ENCODE measurements around the gene LSM14B. TPM values are rescaled to one million over a fixed set of nuclear protein-coding genes. Genes with fewer than 3 reads are reported as not detected.
A peak's percentile ranks its signal among the peaks of the same experiment; 100 is the strongest.

LSM14B gene
- total RNA-seq, 1 experiment from 2014 or later: 68.6 TPM

GRCh38 chr20:62119591-62120364, 2.5 kb upstream of the LSM14B start:
- peaks cover 7% of the 10 kb centered on the region for H3K36me3 ChIP-seq (replicated peaks; ENCODE audit: control insufficient read depth, insufficient read depth, low read length)
- DNase-seq: no peak
- no peaks in the 10 kb centered on the region for H3K27me3 ChIP-seq (ENCODE audit: control insufficient read depth, insufficient read depth, low read length)
- H3K4me3 ChIP-seq (ENCODE audit: insufficient read depth, low read depth, low read length): no peak overlapping the region

GRCh38 chr20:62120365-62120762, 1.9 kb upstream of the LSM14B start:
- H3K4me3 ChIP-seq (ENCODE audit: insufficient read depth, low read depth, low read length): no peak overlapping the region
- H3K27me3 ChIP-seq (ENCODE audit: control insufficient read depth, insufficient read depth, low read length): no peaks in the 10 kb centered on the region
- no peak for DNase-seq
- H3K36me3 ChIP-seq (replicated peaks; ENCODE audit: control insufficient read depth, insufficient read depth, low read length): peaks cover 11% of the 10 kb centered on the region

GRCh38 chr20:62120990-62121775, 1.1 kb upstream of the LSM14B start:
- H3K27me3 ChIP-seq (ENCODE audit: control insufficient read depth, insufficient read depth, low read length): no peaks in the 10 kb centered on the region
- peak overlapping the region; percentile 56 for H3K4me3 ChIP-seq (ENCODE audit: insufficient read depth, low read depth, low read length)
- DNase-seq: no peak
- peaks cover 17% of the 10 kb centered on the region for H3K36me3 ChIP-seq (replicated peaks; ENCODE audit: control insufficient read depth, insufficient read depth, low read length)

- peaks cover 32% of the 10 kb centered on the region for H3K36me3 ChIP-seq (replicated peaks; ENCODE audit: control insufficient read depth, insufficient read depth, low read length)
- no peaks in the 10 kb centered on the region for H3K27me3 ChIP-seq (ENCODE audit: control insufficient read depth, insufficient read depth, low read length)
- DNase-seq: peak; percentile 86
- H3K4me3 ChIP-seq (ENCODE audit: insufficient read depth, low read depth, low read length): peak overlapping the region; percentile 86
These were observed 577 bp downstream of the LSM14B start for GRCh38 chr20:62122654-62123449.

GRCh38 chr20:62123450-62124118, 1.3 kb downstream of the LSM14B start:
- H3K27me3 ChIP-seq (ENCODE audit: control insufficient read depth, insufficient read depth, low read length): no peaks in the 10 kb centered on the region
- peak overlapping the region; percentile 86 for H3K4me3 ChIP-seq (ENCODE audit: insufficient read depth, low read depth, low read length)
- no peak for DNase-seq
- peaks cover 36% of the 10 kb centered on the region for H3K36me3 ChIP-seq (replicated peaks; ENCODE audit: control insufficient read depth, insufficient read depth, low read length)

GRCh38 chr20:62126141-62126540, 3.9 kb downstream of the LSM14B start:
- H3K36me3 ChIP-seq (replicated peaks; ENCODE audit: control insufficient read depth, insufficient read depth, low read length): peaks cover 58% of the 10 kb centered on the region

GRCh38 chr20:62127799-62128198, 5.5 kb downstream of the LSM14B start:
- Histone ChIP-seq H3K27me3 (ENCODE audit: control insufficient read depth, insufficient read depth, low read length) (no peaks in the 10 kb centered on the region), H3K36me3 (replicated peaks; ENCODE audit: control insufficient read depth, insufficient read depth, low read length) (peaks cover 74% of the 10 kb centered on the region)
- no peak for DNase-seq

More at GRCh38 chr20:62126141-62126540, 3.9 kb downstream of the LSM14B start:
- no peaks in the 10 kb centered on the region for H3K27me3 ChIP-seq (ENCODE audit: control insufficient read depth, insufficient read depth, low read length)
- DNase-seq: no peak
- no peak overlapping the region for H3K4me3 ChIP-seq (ENCODE audit: insufficient read depth, low read depth, low read length)

GRCh38 chr20:62128502-62128901, 6.2 kb downstream of the LSM14B start:
- Histone ChIP-seq H3K36me3 (replicated peaks; ENCODE audit: control insufficient read depth, insufficient read depth, low read length) (peaks cover 74% of the 10 kb centered on the region), H3K27me3 (ENCODE audit: control insufficient read depth, insufficient read depth, low read length) (no peaks in the 10 kb centered on the region), H3K4me3 (ENCODE audit: insufficient read depth, low read depth, low read length) (no peak overlapping the region)
- DNase-seq: no peak

More at GRCh38 chr20:62127799-62128198, 5.5 kb downstream of the LSM14B start:
- H3K4me3 ChIP-seq (ENCODE audit: insufficient read depth, low read depth, low read length): no peak overlapping the region

GRCh38 chr20:62129731-62130531, 7.7 kb downstream of the LSM14B start:
- Histone ChIP-seq H3K4me3 (ENCODE audit: insufficient read depth, low read depth, low read length) (no peak overlapping the region), H3K36me3 (replicated peaks; ENCODE audit: control insufficient read depth, insufficient read depth, low read length) (peaks cover 77% of the 10 kb centered on the region), H3K27me3 (ENCODE audit: control insufficient read depth, insufficient read depth, low read length) (no peaks in the 10 kb centered on the region)
- no peak for DNase-seq

- H3K36me3 ChIP-seq (replicated peaks; ENCODE audit: control insufficient read depth, insufficient read depth, low read length): peaks cover 75% of the 10 kb centered on the region
- no peak overlapping the region for H3K4me3 ChIP-seq (ENCODE audit: insufficient read depth, low read depth, low read length)
- no peaks in the 10 kb centered on the region for H3K27me3 ChIP-seq (ENCODE audit: control insufficient read depth, insufficient read depth, low read length)
- DNase-seq: no peak
These were observed 9.5 kb downstream of the LSM14B start for GRCh38 chr20:62131560-62132320.

GRCh38 chr20:62132421-62132820, 10.1 kb downstream of the LSM14B start:
- no peak for DNase-seq
- Histone ChIP-seq H3K4me3 (ENCODE audit: insufficient read depth, low read depth, low read length) (no peak overlapping the region), H3K36me3 (replicated peaks; ENCODE audit: control insufficient read depth, insufficient read depth, low read length) (peaks cover 71% of the 10 kb centered on the region), H3K27me3 (ENCODE audit: control insufficient read depth, insufficient read depth, low read length) (no peaks in the 10 kb centered on the region)

GRCh38 chr20:62133051-62133845, 11.0 kb downstream of the LSM14B start:
- Histone ChIP-seq H3K27me3 (ENCODE audit: control insufficient read depth, insufficient read depth, low read length) (no peaks in the 10 kb centered on the region), H3K4me3 (ENCODE audit: insufficient read depth, low read depth, low read length) (no peak overlapping the region), H3K36me3 (replicated peaks; ENCODE audit: control insufficient read depth, insufficient read depth, low read length) (peaks cover 72% of the 10 kb centered on the region)
- DNase-seq: no peak

Measured in H7 (cell line).